K562 (cell line): Measurements from ENCODE around the gene GADL1. TPM values are rescaled to one million over a fixed set of nuclear protein-coding genes. Genes with fewer than 3 reads are reported as not detected.

Experiments used
- ATAC-seq: fragments of 200-7000 bp; cut with Tn5 transposase; 3 replicates; pipeline ENCODE4 v1.9.1; 2020; ENCODE audit warnings: moderate library complexity
- BruUV-seq: library from RNA; stranded (reverse); fragments of 400-500 nt; replicated peaks from 2 replicates; lab custom pipeline; 2021; lab: Mats Ljungman, UMichigan
- CTCF ChIA-PET: fragments of 300-600 bp; formaldehyde crosslinking; extraction: SDS; loops from one replicate; lab custom pipeline; 2021; ENCODE audit warnings: low intra/inter-chr PET ratio; lab: Yijun Ruan, JAX
- POLR2A ChIA-PET: fragments of 300-600, 350-650 bp; sonication (Branson Sonifier 250); formaldehyde crosslinking; extraction: SDS; loops from one replicate; lab custom pipeline; 2021; ENCODE audit warnings: antibody characterized with exemption, inconsistent platforms; lab: Yijun Ruan, JAX
- DNase-seq, 4 experiments: peaks; one replicate each; pipeline versions ENCODE4 v3.0.0 to v3.0.0-alpha.2; 2011 to 2018; ENCODE audit warnings: low spot score in 3 of 4, mixed read lengths in 3 of 4; ENCODE audit errors: extremely low read depth in 1 of 4
- FAIRE-seq: peaks from 2 replicates; lab custom pipeline; 2011; peaks lifted over from hg19 to GRCh38; lab: Jason Lieb, UNC
- H2AFZ ChIP-seq: 2 replicates; pipeline ENCODE4 v1.6.0; 2011; ENCODE audit warnings: low read depth, low read length, control low read depth, inconsistent platforms
- H3K27ac ChIP-seq: fragments of 200-600 bp; 3 replicates; pipeline ENCODE4 v1.8.0; 2011; ENCODE audit warnings: low read depth, mild to moderate bottlenecking, control low read depth, inconsistent platforms, low read length, moderate library complexity, mixed read lengths; ENCODE audit errors: extremely low read depth
- H3K27me3 ChIP-seq, 2 experiments: fragments of 300-600 bp in 1 of 2; 2 replicates in 1 of 2; 3 replicates in 1 of 2; pipeline versions ENCODE4 v1.6.0 to v1.8.0; 2011; ENCODE audit warnings: inconsistent platforms in 2 of 2, low read length in 2 of 2, mild to moderate bottlenecking in 1 of 2, mixed read lengths in 1 of 2, moderate library complexity in 1 of 2; ENCODE audit not compliant: control insufficient read depth in 2 of 2, insufficient read depth in 2 of 2
- H3K36me3 ChIP-seq: fragments of 300-600 bp; 3 replicates; pipeline ENCODE4 v1.8.0; 2011; ENCODE audit warnings: mild to moderate bottlenecking, low read length, inconsistent platforms; ENCODE audit not compliant: control insufficient read depth, insufficient read depth
- H3K4me1 ChIP-seq, 2 experiments: fragments of 200-600 bp in 1 of 2; replicated peaks in 1 of 2; 2 replicates in 1 of 2; 3 replicates in 1 of 2; pipeline versions ENCODE4 v1.5.1 to v1.8.0; 2011; ENCODE audit warnings: inconsistent platforms in 2 of 2, low read length in 2 of 2, mild to moderate bottlenecking in 1 of 2, mixed read lengths in 1 of 2, moderate library complexity in 1 of 2; ENCODE audit not compliant: control insufficient read depth in 2 of 2, insufficient read depth in 2 of 2
- H3K4me2 ChIP-seq: 2 replicates; pipeline ENCODE4 v1.6.1; 2011; ENCODE audit warnings: low read length, control low read depth, inconsistent platforms, mixed read lengths; ENCODE audit not compliant: insufficient read depth
- H3K4me3 ChIP-seq: fragments of 200-600 bp; sonication (generic), shearing (Covaris generic); 2 replicates; pipeline ENCODE4 v1.5.1; 2016; ENCODE audit warnings: control low read depth, inconsistent platforms
- H3K79me2 ChIP-seq: fragments of 200-600 bp; 3 replicates; pipeline ENCODE4 v1.8.0; 2011; ENCODE audit warnings: low read length, inconsistent platforms; ENCODE audit not compliant: control insufficient read depth, insufficient read depth
- H3K9ac ChIP-seq, 2 experiments: 2 replicates each; pipeline versions ENCODE4 v1.6.0 to v1.6.1; 2011; ENCODE audit warnings: low read depth in 2 of 2, low read length in 2 of 2, control low read depth in 1 of 2, inconsistent platforms in 1 of 2, mild to moderate bottlenecking in 1 of 2, mixed read lengths in 1 of 2; ENCODE audit not compliant: insufficient read depth in 1 of 2
- H3K9me1 ChIP-seq: one replicate; pipeline ENCODE4 v1.6.0; 2011; ENCODE audit warnings: inconsistent platforms, mild to moderate bottlenecking, low read length, moderate library complexity; ENCODE audit not compliant: control insufficient read depth, insufficient read depth
- H3K9me3 ChIP-seq: replicated peaks from 2 replicates; pipeline ENCODE4 v1.5.1; 2011; ENCODE audit warnings: low read depth, low read length, inconsistent platforms; ENCODE audit not compliant: control insufficient read depth, insufficient read depth
- H4K20me1 ChIP-seq: replicated peaks from 2 replicates; pipeline ENCODE4 v1.6.1; 2011; ENCODE audit warnings: low read length, inconsistent platforms, mixed read lengths; ENCODE audit not compliant: control insufficient read depth, insufficient read depth
- CBFB ChIP-seq: sonication (generic); formaldehyde crosslinking; IDR thresholded peaks from 2 replicates; pipeline ENCODE4 v1.4.0; 2020; ENCODE audit warnings: mild to moderate bottlenecking, missing genetic modification reagents
- COPS2 ChIP-seq: fragments of 450-650 bp; conservative IDR thresholded peaks from 2 replicates; pipeline ENCODE4 v1.6.1; 2016; ENCODE audit warnings: mild to moderate bottlenecking, moderate library complexity
- MAZ ChIP-seq, 2 experiments: fragments of 450-650 bp in 1 of 2; sonication (generic) in 1 of 2; formaldehyde crosslinking; IDR thresholded peaks in 1 of 2; conservative IDR thresholded peaks in 1 of 2; 2 replicates each; pipeline versions ENCODE4 v1.4.0 to v1.5.0; 2020; ENCODE audit warnings: mild to moderate bottlenecking in 1 of 2, missing genetic modification reagents in 1 of 2
- NEUROD1 ChIP-seq: fragments of 150-350 bp; IDR thresholded peaks from 2 replicates; pipeline ENCODE4 v1.6.1; 2014; ENCODE audit warnings: borderline replicate concordance, low read length, low read depth; ENCODE audit not compliant: partially characterized antibody
- NFE2L1 ChIP-seq: fragments of 450-650 bp; IDR thresholded peaks from 2 replicates; pipeline ENCODE4 v1.6.1; 2016; ENCODE audit warnings: missing genetic modification characterization, low read depth, mild to moderate bottlenecking, missing compliant biosample characterization, moderate library complexity, borderline replicate concordance
- NR2F6 ChIP-seq: fragments of 450-650 bp; formaldehyde crosslinking; IDR thresholded peaks from 2 replicates; pipeline ENCODE4 v1.4.0; 2020; ENCODE audit warnings: mild to moderate bottlenecking
- PCBP2 ChIP-seq: fragments of 200-400 bp; formaldehyde crosslinking; IDR thresholded peaks from 2 replicates; pipeline ENCODE4 v1.6.1; 2018; ENCODE audit warnings: low read length, low read depth, mild to moderate bottlenecking, moderate library complexity; ENCODE audit not compliant: poor library complexity, severe bottlenecking
- PHF21A ChIP-seq: fragments of 450-650 bp; IDR thresholded peaks from 2 replicates; pipeline ENCODE4 v1.6.1; 2017; ENCODE audit warnings: low read depth, borderline replicate concordance
- POU5F1 ChIP-seq: fragments of 150-350 bp; IDR thresholded peaks from 2 replicates; pipeline ENCODE4 v1.6.1; 2014; ENCODE audit warnings: borderline replicate concordance, low read length, low read depth, mild to moderate bottlenecking; ENCODE audit not compliant: partially characterized antibody
- PYGO2 ChIP-seq: fragments of 450-650 bp; IDR thresholded peaks from 2 replicates; pipeline ENCODE4 v1.6.1; 2016; ENCODE audit warnings: mild to moderate bottlenecking, missing genetic modification characterization, moderate library complexity, missing compliant biosample characterization
- RNF2 ChIP-seq: sonication (generic); IDR thresholded peaks from 2 replicates; pipeline ENCODE4 v1.6.1; 2016
- RUNX1 ChIP-seq: sonication (generic); IDR thresholded peaks from 2 replicates; pipeline ENCODE4 v1.6.1; 2016; ENCODE audit warnings: antibody characterized with exemption, low read depth
- SAFB ChIP-seq: fragments of 200-400 bp; formaldehyde crosslinking; IDR thresholded peaks from 2 replicates; pipeline ENCODE4 v1.6.1; 2017; ENCODE audit warnings: low read depth, low read length, borderline replicate concordance
- SETDB1 ChIP-seq: IDR thresholded peaks from one replicate; pipeline ENCODE4 v1.6.1; 2012; ENCODE audit warnings: low read length, control low read depth, inconsistent platforms
- SMARCA4 ChIP-seq: fragments of 450-650 bp; IDR thresholded peaks from 2 replicates; pipeline ENCODE4 v1.6.1; 2016
- SRSF9 ChIP-seq: fragments of 200-400 bp; formaldehyde crosslinking; IDR thresholded peaks from 2 replicates; pipeline ENCODE4 v1.6.1; 2017; ENCODE audit warnings: low read depth, low read length, borderline replicate concordance
- ZBED1 ChIP-seq: IDR thresholded peaks from 2 replicates; pipeline ENCODE4 v1.6.1; 2014
- ZNF830 ChIP-seq: fragments of 250-450 bp; sonication (Bioruptor Pico); IDR thresholded peaks from 2 replicates; pipeline ENCODE4 v1.5.0; 2021; ENCODE audit warnings: mild to moderate bottlenecking
- WGBS: fragments of 100-300 bp; shearing (Covaris generic); methylation state at CpG from one replicate; pipeline ENCODE4 v1.1.6; 2016; ENCODE audit warnings: low coverage, mixed read lengths; ENCODE audit not compliant: insufficient coverage; ENCODE audit errors: missing lambda C conversion rate; 5-methylcytosine and 5-hydroxymethylcytosine counted together
- in situ Hi-C: fragments of 300-500 bp; cut with MboI; formaldehyde crosslinking; loops from 4 replicates; pipeline ENCODE4 v1.15.0; 2018; ENCODE audit warnings: inconsistent platforms, mixed read lengths
- intact Hi-C: fragments of 100-400 bp; cut with micrococcal nuclease; formaldehyde crosslinking; loops from 2 replicates; pipeline ENCODE4 v1.14.2; 2022
- polyA plus RNA-seq, 8 experiments: library from polyadenylated mRNA; depleted of rRNA in 4 of 8; stranded (reverse) in 5 of 8; unstranded in 3 of 8; fragments of >200 nt; fragmentation: Nextera tagmentation in 2 of 8; fragmentation: Illumina TruSeq in 1 of 8; extraction: Ambion mirVana in 2 of 8; extraction: Trizol in 1 of 8; gene quantifications; 2 replicates each; pipeline versions ENCODE4 v1.2.1 to v1.2.3, GENCODE V29; 2011 to 2014; ENCODE audit warnings: inconsistent platforms in 1 of 8, missing spikeins in 1 of 8
- total RNA-seq, 7 experiments: library from RNA; depleted of rRNA in 6 of 7; stranded (reverse); fragments of >200 nt in 6 of 7; fragmentation: Illumina TruSeq in 2 of 7; extraction: Trizol in 2 of 7; gene quantifications; 2 replicates each; pipeline versions ENCODE4 v1.2.1 to v1.2.3, GENCODE V29; 2011 to 2021; ENCODE audit warnings: low replicate concordance in 1 of 7
- TF ChIP-seq, protein P1 (sequence below): fragments of 450-650 bp; IDR thresholded peaks from 2 replicates; pipeline ENCODE4 v1.6.1; 2017; ENCODE audit warnings: antibody characterized with exemption, mild to moderate bottlenecking
- TF ChIP-seq, protein P2 (sequence below): sonication (generic); formaldehyde crosslinking; IDR thresholded peaks from 2 replicates; pipeline ENCODE4 v1.9.0; 2022; ENCODE audit warnings: mild to moderate bottlenecking, missing genetic modification reagents

Gene GADL1
- total and polyA plus RNA-seq, 9 of the 15 experiments (the other 6 are each of a cell fraction or from before 2014, with no cell fraction given): 0.07 TPM; not detected in 8

DNA sequence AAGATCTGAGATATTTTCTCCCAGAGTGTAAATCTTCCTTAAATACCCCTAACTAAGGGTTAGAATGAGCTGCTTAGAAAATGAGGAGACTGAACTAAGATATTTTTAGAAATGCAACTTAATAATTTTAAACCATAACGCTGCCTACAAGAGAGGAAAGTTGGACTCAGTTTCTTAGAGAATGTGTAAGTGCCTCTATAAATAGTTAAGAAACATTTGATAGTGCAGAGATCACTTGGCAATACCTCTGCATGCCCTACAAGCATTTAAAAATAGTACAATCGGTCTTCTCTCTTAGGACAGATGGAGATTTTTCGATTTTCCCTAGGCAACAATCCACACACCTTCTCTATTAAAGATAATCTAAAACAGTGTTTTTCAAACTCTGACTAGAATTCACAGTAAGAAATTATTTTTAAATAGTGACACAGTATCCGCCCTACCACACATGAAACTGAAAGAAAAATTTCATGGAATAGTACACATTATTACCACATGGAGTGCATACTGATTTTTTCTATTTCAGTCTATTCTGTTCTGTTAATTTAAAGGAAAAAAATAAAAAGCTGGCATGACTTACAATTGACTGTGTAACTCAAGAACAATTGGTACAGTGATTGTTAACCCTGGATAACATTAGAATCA, 83.2 kb downstream of the GADL1 start:
- ChIA-PET POLR2A (no interaction called here), CTCF (no interaction called here)
- TF ChIP-seq, protein P1, sequence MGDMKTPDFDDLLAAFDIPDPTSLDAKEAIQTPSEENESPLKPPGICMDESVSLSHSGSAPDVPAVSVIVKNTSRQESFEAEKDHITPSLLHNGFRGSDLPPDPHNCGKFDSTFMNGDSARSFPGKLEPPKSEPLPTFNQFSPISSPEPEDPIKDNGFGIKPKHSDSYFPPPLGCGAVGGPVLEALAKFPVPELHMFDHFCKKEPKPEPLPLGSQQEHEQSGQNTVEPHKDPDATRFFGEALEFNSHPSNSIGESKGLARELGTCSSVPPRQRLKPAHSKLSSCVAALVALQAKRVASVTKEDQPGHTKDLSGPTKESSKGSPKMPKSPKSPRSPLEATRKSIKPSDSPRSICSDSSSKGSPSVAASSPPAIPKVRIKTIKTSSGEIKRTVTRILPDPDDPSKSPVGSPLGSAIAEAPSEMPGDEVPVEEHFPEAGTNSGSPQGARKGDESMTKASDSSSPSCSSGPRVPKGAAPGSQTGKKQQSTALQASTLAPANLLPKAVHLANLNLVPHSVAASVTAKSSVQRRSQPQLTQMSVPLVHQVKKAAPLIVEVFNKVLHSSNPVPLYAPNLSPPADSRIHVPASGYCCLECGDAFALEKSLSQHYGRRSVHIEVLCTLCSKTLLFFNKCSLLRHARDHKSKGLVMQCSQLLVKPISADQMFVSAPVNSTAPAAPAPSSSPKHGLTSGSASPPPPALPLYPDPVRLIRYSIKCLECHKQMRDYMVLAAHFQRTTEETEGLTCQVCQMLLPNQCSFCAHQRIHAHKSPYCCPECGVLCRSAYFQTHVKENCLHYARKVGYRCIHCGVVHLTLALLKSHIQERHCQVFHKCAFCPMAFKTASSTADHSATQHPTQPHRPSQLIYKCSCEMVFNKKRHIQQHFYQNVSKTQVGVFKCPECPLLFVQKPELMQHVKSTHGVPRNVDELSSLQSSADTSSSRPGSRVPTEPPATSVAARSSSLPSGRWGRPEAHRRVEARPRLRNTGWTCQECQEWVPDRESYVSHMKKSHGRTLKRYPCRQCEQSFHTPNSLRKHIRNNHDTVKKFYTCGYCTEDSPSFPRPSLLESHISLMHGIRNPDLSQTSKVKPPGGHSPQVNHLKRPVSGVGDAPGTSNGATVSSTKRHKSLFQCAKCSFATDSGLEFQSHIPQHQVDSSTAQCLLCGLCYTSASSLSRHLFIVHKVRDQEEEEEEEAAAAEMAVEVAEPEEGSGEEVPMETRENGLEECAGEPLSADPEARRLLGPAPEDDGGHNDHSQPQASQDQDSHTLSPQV: no peak
- TF ChIP-seq POU5F1 (no peak), PHF21A (no peak), SRSF9 (no peak), PCBP2 (no peak), NFE2L1 (tag) (no peak), SAFB (no peak), COPS2 (no peak), NEUROD1 (no peak), ZBED1 (no peak), PYGO2 (no peak), RUNX1 (no peak), RNF2 (no peak), MAZ (CRISPR knock-in tag; conservative IDR thresholded peaks at IDR 0.05 in 1 of 2, IDR thresholded peaks at IDR 0.05 in 1 of 2) (no peak), SETDB1 (no peak), SMARCA4 (no peak), CBFB (CRISPR knock-in tag) (no peak), NR2F6 (CRISPR knock-in tag) (no peak), ZNF830 (CRISPR knock-in tag) (no peak)
- TF ChIP-seq, protein P2, sequence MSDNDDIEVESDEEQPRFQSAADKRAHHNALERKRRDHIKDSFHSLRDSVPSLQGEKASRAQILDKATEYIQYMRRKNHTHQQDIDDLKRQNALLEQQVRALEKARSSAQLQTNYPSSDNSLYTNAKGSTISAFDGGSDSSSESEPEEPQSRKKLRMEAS (CRISPR knock-in tag): no peak
- Histone ChIP-seq H2AFZ (no peak overlapping the region), H3K36me3 (no peaks in the 10 kb centered on the region), H3K9me3 (peaks cover 4% of the 10 kb centered on the region; the same call in 1 of the 2 replicates), H3K79me2 (no peaks in the 10 kb centered on the region), H3K9me1 (no peaks in the 10 kb centered on the region), H4K20me1 (no peaks in the 10 kb centered on the region), H3K4me3 (no peak overlapping the region), H3K27me3 (no peaks in the 10 kb centered on the region), H3K4me2 (no peak overlapping the region), H3K9ac (no peak overlapping the region), H3K27ac (no peak overlapping the region), H3K4me1 (no peaks in the 10 kb centered on the region)
- FAIRE-seq: no peak
- 0% methylated on average over 4 of the region's 4 CpGs for WGBS
- intact Hi-C loops: no loop called here
- in situ Hi-C loops: no loop called here
- no TSS peak for BruUV-seq
- ATAC-seq: no peak
- no peak for DNase-seq
